ENCODE data around the gene PCSK6.

The PCSK6 gene

GRCh38 chr15:101286471-101287114 is 202.9 kb downstream of the PCSK6 start:
- no peak for TF ChIP-seq EZH2phosphoT487 (conservative IDR thresholded peaks at IDR 0.05; ENCODE audit: low read length)
- TF ChIP-seq, protein P1, sequence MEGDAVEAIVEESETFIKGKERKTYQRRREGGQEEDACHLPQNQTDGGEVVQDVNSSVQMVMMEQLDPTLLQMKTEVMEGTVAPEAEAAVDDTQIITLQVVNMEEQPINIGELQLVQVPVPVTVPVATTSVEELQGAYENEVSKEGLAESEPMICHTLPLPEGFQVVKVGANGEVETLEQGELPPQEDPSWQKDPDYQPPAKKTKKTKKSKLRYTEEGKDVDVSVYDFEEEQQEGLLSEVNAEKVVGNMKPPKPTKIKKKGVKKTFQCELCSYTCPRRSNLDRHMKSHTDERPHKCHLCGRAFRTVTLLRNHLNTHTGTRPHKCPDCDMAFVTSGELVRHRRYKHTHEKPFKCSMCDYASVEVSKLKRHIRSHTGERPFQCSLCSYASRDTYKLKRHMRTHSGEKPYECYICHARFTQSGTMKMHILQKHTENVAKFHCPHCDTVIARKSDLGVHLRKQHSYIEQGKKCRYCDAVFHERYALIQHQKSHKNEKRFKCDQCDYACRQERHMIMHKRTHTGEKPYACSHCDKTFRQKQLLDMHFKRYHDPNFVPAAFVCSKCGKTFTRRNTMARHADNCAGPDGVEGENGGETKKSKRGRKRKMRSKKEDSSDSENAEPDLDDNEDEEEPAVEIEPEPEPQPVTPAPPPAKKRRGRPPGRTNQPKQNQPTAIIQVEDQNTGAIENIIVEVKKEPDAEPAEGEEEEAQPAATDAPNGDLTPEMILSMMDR (IDR thresholded peaks at IDR 0.05; ENCODE audit: insufficient read depth, low read length, poor library complexity, severe bottlenecking), result no peak
- no peaks in the 10 kb centered on the region for H3K27me3 ChIP-seq (ENCODE audit: low read length)
- H3K4me3 ChIP-seq (ENCODE audit: insufficient read depth, low read length, poor library complexity, severe bottlenecking), result no peak overlapping the region
- peaks cover 20% of the 10 kb centered on the region for H4K20me1 ChIP-seq (ENCODE audit: low read depth, low read length)
- H3K9ac ChIP-seq (ENCODE audit: low read length), result no peak overlapping the region
- H3K27ac ChIP-seq (ENCODE audit: low read depth, low read length), result no peak overlapping the region
- no peak overlapping the region for H3K4me2 ChIP-seq (ENCODE audit: low read depth, low read length, poor library complexity, severe bottlenecking)
- H3K9me3 ChIP-seq (ENCODE audit: insufficient read depth, low read length), result no peaks in the 10 kb centered on the region
- H3K79me2 ChIP-seq (ENCODE audit: insufficient read depth, low read length), result peaks cover 47% of the 10 kb centered on the region
- H3F3A ChIP-seq (ENCODE audit: insufficient read depth), result peaks cover 28% of the 10 kb centered on the region
- peaks cover 61% of the 10 kb centered on the region for H3K36me3 ChIP-seq (ENCODE audit: low read length)
- H2AFZ ChIP-seq (ENCODE audit: low read depth, low read length, severe bottlenecking), result no peak overlapping the region
- no peaks in the 10 kb centered on the region for H3K9me2 ChIP-seq (replicated peaks; ENCODE audit: insufficient read depth, low read length)

- Histone ChIP-seq H2AFZ (ENCODE audit: low read depth, low read length, severe bottlenecking) (no peak overlapping the region), H3K36me3 (ENCODE audit: low read length) (peaks cover 47% of the 10 kb centered on the region), H3K4me3 (ENCODE audit: insufficient read depth, low read length, poor library complexity, severe bottlenecking) (no peak overlapping the region), H3K4me2 (ENCODE audit: low read depth, low read length, poor library complexity, severe bottlenecking) (no peak overlapping the region), H3F3A (ENCODE audit: insufficient read depth) (peaks cover 31% of the 10 kb centered on the region), H3K9me3 (ENCODE audit: insufficient read depth, low read length) (no peaks in the 10 kb centered on the region), H3K9ac (ENCODE audit: low read length) (no peak overlapping the region), H3K27ac (ENCODE audit: low read depth, low read length) (no peak overlapping the region), H3K79me2 (ENCODE audit: insufficient read depth, low read length) (peaks cover 20% of the 10 kb centered on the region), H3K27me3 (ENCODE audit: low read length) (no peaks in the 10 kb centered on the region), H4K20me1 (ENCODE audit: low read depth, low read length) (peaks cover 15% of the 10 kb centered on the region), H3K9me2 (replicated peaks; ENCODE audit: insufficient read depth, low read length) (no peaks in the 10 kb centered on the region)
- no peak for TF ChIP-seq EZH2phosphoT487 (conservative IDR thresholded peaks at IDR 0.05; ENCODE audit: low read length)
- TF ChIP-seq, protein P1 (IDR thresholded peaks at IDR 0.05; ENCODE audit: insufficient read depth, low read length, poor library complexity, severe bottlenecking), result no peak
These were observed 205.6 kb downstream of the PCSK6 start for GRCh38 chr15:101283931-101284330.

- Histone ChIP-seq H3K36me3 (ENCODE audit: low read length) (peaks cover 15% of the 10 kb centered on the region), H3K27ac (ENCODE audit: low read depth, low read length) (no peak overlapping the region), H3K4me3 (ENCODE audit: insufficient read depth, low read length, poor library complexity, severe bottlenecking) (no peak overlapping the region), H3K9me2 (replicated peaks; ENCODE audit: insufficient read depth, low read length) (no peaks in the 10 kb centered on the region), H3F3A (ENCODE audit: insufficient read depth) (peaks cover 45% of the 10 kb centered on the region), H3K9me3 (ENCODE audit: insufficient read depth, low read length) (no peaks in the 10 kb centered on the region), H3K9ac (ENCODE audit: low read length) (no peak overlapping the region), H4K20me1 (ENCODE audit: low read depth, low read length) (no peaks in the 10 kb centered on the region), H3K79me2 (ENCODE audit: insufficient read depth, low read length) (peaks cover 11% of the 10 kb centered on the region), H3K4me2 (ENCODE audit: low read depth, low read length, poor library complexity, severe bottlenecking) (no peak overlapping the region), H2AFZ (ENCODE audit: low read depth, low read length, severe bottlenecking) (no peak overlapping the region), H3K27me3 (ENCODE audit: low read length) (no peaks in the 10 kb centered on the region)
- no peak for TF ChIP-seq EZH2phosphoT487 (conservative IDR thresholded peaks at IDR 0.05; ENCODE audit: low read length)
- TF ChIP-seq, protein P1 (IDR thresholded peaks at IDR 0.05; ENCODE audit: insufficient read depth, low read length, poor library complexity, severe bottlenecking), result no peak
These were observed 209.5 kb downstream of the PCSK6 start for GRCh38 chr15:101280007-101280406.
